ENCODE measurements around the gene SCGB1D1.

The SCGB1D1 gene

GRCh38 chr11:62237499-62237898, 47.5 kb downstream of the SCGB1D1 start:
- DNase-seq: no peak

GRCh38 chr11:62238151-62238550, 48.1 kb downstream of the SCGB1D1 start:
- DNase-seq: no peak

- DNase-seq: no peak
Measured at GRCh38 chr11:62241095-62241494, 51.1 kb downstream of the SCGB1D1 start.

- no peak for DNase-seq
Measured at GRCh38 chr11:62242021-62242420, 52.0 kb downstream of the SCGB1D1 start, which contains the start of gene SCGB1D2. TSS of gene SCGB1D2 (plus strand) at chr11:62242239. CDS start at chr11:62242308, 69 bp downstream.

All from GF-D8 (cell line).